ENCODE measurements around the gene PAX5. TPM values are rescaled to one million over a fixed set of nuclear protein-coding genes. Genes with fewer than 3 reads are reported as not detected.

The PAX5 gene
- total RNA-seq, 1 donor from 2014 or later: not detected

DNA sequence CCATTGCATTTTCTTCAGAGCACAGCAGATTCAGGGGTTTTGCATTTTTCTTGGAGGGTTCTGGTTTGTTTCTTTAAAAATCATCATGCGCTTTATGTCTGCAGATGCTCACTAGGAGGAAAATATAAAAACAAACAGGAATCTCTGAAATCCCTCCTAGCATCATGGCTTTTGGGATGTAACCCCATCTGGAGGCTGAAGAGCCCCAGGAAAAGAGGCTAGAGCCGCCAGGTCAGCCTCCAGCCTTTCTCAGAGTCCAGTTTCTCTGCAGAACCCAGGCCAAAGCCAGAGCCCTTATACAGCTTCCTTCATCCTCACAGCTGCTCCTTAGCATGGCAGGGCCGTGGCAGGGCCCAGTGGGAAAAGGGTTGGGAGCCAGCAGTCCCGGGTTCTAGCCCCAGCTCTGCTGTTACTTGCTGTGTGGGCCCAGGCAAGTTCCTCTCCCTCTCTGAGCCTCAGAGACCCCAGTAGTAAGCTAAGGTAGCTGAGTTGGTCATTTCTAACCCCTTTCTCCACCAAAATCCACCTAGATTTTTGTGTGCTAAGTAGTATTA, 62.1 kb downstream of the PAX5 start:
- Histone ChIP-seq H3K4me1 (no peaks in the 10 kb centered on the region), H3K36me3 (no peaks in the 10 kb centered on the region), H3K27me3 (no peaks in the 10 kb centered on the region), H3K27ac (no peak overlapping the region), H3K4me3 (no peak overlapping the region), H3K9me3 (no peaks in the 10 kb centered on the region)
- intact Hi-C loops (cut with DNase I): no loop called here
- DNase-seq (ENCODE audit: low spot score in 2 of 2): no peak
- TF ChIP-seq, protein P1, sequence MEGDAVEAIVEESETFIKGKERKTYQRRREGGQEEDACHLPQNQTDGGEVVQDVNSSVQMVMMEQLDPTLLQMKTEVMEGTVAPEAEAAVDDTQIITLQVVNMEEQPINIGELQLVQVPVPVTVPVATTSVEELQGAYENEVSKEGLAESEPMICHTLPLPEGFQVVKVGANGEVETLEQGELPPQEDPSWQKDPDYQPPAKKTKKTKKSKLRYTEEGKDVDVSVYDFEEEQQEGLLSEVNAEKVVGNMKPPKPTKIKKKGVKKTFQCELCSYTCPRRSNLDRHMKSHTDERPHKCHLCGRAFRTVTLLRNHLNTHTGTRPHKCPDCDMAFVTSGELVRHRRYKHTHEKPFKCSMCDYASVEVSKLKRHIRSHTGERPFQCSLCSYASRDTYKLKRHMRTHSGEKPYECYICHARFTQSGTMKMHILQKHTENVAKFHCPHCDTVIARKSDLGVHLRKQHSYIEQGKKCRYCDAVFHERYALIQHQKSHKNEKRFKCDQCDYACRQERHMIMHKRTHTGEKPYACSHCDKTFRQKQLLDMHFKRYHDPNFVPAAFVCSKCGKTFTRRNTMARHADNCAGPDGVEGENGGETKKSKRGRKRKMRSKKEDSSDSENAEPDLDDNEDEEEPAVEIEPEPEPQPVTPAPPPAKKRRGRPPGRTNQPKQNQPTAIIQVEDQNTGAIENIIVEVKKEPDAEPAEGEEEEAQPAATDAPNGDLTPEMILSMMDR (IDR thresholded peaks at IDR 0.05): no peak

DNA sequence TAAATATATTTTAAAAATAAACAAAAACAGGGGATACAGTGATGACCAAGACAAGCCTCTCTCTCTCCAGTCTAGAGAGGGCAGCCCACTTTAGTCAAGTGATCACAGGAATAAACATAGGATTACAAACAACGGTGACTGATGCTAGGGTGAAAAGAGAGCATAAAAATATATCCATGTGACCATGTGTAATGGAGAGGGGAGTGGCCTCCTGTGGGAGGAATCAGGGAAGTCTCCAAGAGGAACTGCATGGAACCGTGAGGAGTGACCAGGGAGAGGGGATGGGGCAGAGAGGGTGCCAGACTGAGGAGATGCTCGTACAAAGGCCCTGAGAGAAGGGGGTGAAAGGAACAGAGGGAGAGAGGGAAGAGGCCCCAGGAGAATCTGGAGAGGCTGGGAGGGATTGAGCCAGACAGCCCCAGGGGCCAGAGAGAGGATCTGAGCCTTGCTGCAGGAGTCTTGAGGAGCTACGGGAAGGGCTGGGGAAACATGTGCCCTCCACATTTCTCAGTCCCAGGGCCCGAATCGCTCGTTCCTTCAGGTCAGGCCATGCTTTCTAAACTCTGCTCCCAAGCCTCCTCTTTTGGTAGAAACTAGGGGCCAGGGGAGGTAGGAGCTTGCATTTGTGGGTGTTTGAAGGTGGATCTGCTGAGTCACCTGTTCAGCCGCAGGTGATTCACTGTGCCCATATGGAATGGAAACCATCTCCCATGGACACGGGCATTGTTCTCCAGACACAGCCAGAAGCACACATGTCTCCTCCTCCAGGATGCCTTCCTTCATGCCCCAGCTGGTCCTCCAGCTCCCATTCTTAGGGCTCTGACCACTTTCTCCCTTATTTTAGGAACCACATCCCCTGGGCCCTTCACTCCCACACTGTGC, 63.8 kb downstream of the PAX5 start:
- no peak overlapping the region for H3K27ac ChIP-seq
- H3K4me3 ChIP-seq: no peak overlapping the region
- no peaks in the 10 kb centered on the region for H3K4me1 ChIP-seq
- H3K36me3 ChIP-seq: no peaks in the 10 kb centered on the region
- H3K27me3 ChIP-seq: no peaks in the 10 kb centered on the region
- no peak for DNase-seq (ENCODE audit: low spot score in 2 of 2)
- intact Hi-C loops (cut with DNase I): no loop called here
- TF ChIP-seq, protein P1 (IDR thresholded peaks at IDR 0.05): no peak
- no peaks in the 10 kb centered on the region for H3K9me3 ChIP-seq

DNA sequence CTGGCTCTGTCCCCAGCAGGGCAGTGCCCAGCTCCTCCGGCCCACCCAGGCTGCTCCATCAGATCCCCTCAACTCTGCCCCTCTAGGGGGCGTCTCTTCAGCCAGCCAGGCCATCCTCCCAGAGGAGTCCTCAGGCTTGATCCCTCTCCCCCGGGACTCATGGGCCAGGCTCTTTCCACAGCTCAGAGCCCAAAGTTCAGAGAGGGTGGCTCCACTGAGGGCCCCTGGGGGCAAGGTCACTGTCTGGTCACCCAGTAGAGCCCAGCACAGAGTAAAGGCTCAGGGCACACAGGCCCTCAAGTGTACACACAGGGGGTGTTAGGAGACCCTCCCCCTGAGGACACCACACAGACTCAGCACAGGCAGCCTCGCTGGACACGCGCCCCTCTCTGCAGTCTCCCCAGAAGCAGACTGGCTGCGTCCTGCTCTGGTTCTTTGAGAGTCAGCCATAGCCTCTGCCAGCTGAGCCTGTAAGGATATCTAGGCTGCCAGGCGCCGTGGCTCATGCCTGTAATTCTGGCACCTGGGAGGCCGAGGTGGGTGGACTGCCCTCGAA, 64.8 kb downstream of the PAX5 start:
- Histone ChIP-seq H3K27me3 (no peaks in the 10 kb centered on the region), H3K9me3 (no peaks in the 10 kb centered on the region), H3K4me3 (no peak overlapping the region), H3K36me3 (no peaks in the 10 kb centered on the region), H3K27ac (no peak overlapping the region), H3K4me1 (no peaks in the 10 kb centered on the region)
- TF ChIP-seq, protein P1 (IDR thresholded peaks at IDR 0.05): no peak
- no peak for DNase-seq (ENCODE audit: low spot score in 2 of 2)
- intact Hi-C loops (cut with DNase I): no loop called here

DNA sequence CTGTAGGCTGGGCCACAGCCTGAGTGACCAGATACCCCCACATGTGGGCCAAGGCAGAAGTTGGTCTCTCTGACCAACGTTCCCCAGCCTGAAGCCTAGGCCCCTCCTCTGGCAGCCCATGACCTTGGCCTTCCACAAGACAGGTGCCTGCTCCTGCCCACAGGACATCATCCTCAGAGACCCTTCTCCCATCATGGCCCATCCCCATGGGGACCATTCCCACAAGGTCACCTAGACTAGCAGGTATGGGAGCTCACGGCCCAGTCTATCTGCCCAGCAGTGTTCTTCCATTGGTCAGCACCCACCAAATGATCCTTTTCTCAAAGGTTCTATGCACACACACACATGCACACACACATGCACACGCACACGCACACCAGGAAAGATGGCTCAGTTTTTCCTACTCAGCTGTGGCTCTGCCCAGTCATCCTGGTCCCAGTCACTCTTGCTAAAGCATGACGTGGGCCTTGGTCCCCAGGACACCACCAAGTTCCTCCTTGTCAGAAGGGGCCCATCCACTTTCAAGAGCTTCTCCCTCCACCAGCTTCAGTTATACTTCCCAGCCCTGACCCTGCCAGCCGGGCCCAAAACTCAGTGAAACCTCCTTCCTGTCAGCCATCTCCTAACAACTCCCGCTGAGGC, 65.4 kb downstream of the PAX5 start:
- H3K4me3 ChIP-seq: no peak overlapping the region
- TF ChIP-seq, protein P1 (IDR thresholded peaks at IDR 0.05): no peak
- intact Hi-C loops (cut with DNase I): no loop called here
- no peaks in the 10 kb centered on the region for H3K4me1 ChIP-seq
- H3K27ac ChIP-seq: no peak overlapping the region
- H3K36me3 ChIP-seq: no peaks in the 10 kb centered on the region
- H3K9me3 ChIP-seq: no peaks in the 10 kb centered on the region
- DNase-seq (ENCODE audit: low spot score in 2 of 2): no peak
- H3K27me3 ChIP-seq: no peaks in the 10 kb centered on the region

DNA sequence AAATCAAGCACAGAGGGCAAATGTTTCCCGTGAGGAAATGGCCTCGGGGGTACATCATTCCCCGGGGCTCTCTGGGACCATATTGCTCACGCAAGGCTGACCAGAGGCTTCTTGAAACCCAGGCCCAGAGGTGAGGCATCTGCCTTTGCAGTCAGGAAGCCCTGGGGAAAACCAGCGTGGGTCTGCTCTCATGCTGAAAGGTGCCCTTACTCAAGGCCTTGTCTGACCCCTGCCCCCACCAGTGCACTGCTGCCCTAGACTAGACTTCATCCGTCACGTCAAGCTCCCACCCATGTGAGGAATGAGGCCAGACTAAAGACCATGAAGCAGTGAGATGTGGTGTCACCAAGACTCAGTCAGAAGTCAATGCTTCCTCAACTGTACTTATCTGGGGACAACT, 66.1 kb downstream of the PAX5 start:
- Histone ChIP-seq H3K36me3 (no peaks in the 10 kb centered on the region), H3K4me3 (no peak overlapping the region), H3K9me3 (no peaks in the 10 kb centered on the region), H3K4me1 (no peaks in the 10 kb centered on the region), H3K27me3 (no peaks in the 10 kb centered on the region), H3K27ac (no peak overlapping the region)
- DNase-seq (ENCODE audit: low spot score in 2 of 2): no peak
- TF ChIP-seq, protein P1 (IDR thresholded peaks at IDR 0.05): no peak
- intact Hi-C loops (cut with DNase I): no loop called here

Data from ascending aorta (tissue), 2 donors.